NCI-H446 treated with DMSO at 0.1 percent for 48 hours (cell line): Measurements from ENCODE around the gene RBM8A.
"Not testable (repeated sequence)": the region's sequence is repeated elsewhere in the genome, so short reads cannot be mapped to it uniquely, and the experiment has no call there.

Experiments used
- DNase-seq: peaks from one replicate; lab custom pipeline; 2025; lab: John Stamatoyannopoulos, UW

Gene RBM8A

DNA sequence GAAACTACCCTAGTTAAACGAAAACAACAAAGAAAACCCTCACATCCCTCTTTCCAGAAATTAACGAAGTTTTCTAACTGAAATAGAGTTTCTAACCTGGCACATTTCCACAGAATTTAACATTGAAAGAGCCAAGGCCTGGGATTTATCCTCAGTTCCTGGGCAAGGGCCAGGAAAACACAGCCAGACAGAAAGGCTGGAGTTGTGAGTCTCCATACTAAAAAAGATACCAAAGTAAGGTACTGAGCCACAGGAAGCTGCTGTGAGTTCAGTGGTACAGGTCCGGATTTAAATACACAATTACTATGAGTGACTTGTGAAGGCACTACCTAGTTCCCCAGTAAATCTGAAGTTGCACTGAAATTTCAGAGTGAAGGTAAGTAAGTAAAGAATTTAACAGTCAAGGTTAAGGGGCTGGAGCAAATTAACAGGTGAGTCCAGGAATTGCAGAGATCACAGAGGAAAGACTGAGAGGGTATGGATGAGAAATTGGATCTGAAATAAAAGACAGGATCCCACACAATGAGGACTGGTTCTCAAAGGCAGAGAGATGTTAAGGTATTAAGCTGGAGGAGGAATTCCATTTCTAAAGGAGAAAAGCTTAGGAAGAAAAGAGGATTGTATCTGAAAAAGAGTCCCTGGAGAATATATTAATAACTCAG is 29.6 kb upstream of the RBM8A start:
- peak; percentile 21 for DNase-seq

DNA sequence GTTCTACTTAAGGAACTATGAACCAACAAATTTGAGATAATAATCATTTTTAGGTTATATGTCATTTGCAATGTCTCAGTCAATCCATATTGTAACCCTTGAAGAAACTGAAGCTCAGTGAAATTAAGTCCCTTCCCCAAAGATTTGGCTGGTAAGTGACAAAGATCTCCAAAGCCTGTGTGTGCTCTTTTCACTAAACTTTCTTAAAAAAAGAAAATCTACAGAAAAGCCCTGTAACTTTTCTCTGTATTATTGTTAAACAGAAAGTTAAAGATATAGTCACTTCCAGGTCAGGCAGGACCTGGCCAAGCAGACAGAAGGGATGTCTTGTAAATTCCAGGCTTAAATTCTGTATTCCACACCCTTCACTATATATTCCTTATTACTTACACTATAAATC is 29.1 kb upstream of the RBM8A start:
- no peak for DNase-seq

- peak; percentile 45 for DNase-seq
These were observed 28.2 kb upstream of the RBM8A start for GRCh38 chr1:145955436-145955835.

GRCh38 chr1:145953861-145954260 is 26.6 kb upstream of the RBM8A start:
- no peak for DNase-seq

- DNase-seq, result no peak
These were observed 25.6 kb upstream of the RBM8A start for GRCh38 chr1:145952903-145953302.

GRCh38 chr1:145951526-145951925 is 24.2 kb upstream of the RBM8A start:
- DNase-seq, result no peak

GRCh38 chr1:145949219-145949618 is 21.9 kb upstream of the RBM8A start:
- no peak for DNase-seq

- no peak for DNase-seq
These were observed 20.3 kb upstream of the RBM8A start for GRCh38 chr1:145947551-145947950.

DNA sequence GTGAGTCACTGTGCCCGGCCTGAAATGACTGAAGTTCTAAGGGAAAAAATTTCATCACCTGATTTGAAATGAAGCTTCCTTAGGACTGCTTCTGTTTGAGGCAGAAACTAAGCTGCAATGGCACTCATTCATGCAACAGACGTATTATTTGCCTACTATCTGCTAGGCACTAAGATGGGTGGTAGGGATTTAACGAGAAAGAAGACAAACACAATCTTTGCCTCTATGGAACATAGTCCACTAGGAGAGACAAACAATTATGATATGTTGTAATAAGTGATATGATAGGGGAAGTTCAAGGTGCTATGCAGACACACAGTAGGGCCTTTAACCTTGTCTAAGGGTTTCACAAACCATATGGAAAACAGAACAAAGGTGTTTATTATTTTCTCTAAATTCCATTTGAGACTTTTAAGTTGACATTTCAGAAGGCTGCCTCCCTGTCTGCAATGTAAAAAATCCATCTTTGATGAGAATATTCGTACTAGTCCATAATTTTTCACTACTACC is 19.2 kb upstream of the RBM8A start:
- no peak for DNase-seq

- DNase-seq, result no peak
These were observed 17.2 kb upstream of the RBM8A start for GRCh38 chr1:145944532-145944931.

- DNase-seq, result no peak
These were observed 15.6 kb upstream of the RBM8A start for GRCh38 chr1:145942871-145943270.

DNA sequence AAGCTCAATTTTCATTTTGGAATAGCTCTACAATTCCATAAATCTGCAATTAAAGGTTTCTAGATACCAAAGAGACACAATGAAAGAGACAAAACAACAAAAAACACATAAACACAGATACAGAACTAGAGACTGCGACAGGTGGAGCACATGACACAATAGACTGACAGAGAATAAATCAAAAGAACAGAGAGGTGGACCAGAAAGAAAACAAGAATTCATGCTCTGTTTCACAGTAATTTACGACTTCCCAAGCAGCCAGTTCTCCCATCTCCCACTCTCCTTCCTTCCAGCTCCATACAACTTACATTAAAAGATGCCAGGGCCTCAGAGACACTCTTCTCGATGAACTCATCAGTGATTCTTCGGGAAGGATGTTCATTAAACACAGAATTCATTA is 15.1 kb upstream of the RBM8A start:
- DNase-seq, result no peak

DNA sequence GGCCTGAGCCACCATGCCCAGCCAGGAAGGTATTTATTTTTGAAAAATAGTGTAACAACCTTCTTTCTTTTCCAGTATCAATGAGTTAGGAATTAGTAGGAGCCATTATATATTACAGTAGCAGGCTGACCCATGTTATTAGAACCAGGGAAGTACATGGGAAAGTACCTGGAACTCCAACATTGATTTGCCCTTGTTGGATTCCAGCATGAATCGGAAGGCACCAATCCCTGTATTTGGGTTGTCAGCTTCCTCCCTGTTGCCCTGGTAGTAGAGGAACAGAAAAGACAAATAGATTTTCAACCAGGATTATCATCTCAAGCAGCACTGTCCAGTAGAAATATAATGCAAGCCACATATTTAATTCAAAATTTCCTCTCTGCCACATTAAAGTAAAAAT is 10.2 kb upstream of the RBM8A start:
- no peak for DNase-seq

DNA sequence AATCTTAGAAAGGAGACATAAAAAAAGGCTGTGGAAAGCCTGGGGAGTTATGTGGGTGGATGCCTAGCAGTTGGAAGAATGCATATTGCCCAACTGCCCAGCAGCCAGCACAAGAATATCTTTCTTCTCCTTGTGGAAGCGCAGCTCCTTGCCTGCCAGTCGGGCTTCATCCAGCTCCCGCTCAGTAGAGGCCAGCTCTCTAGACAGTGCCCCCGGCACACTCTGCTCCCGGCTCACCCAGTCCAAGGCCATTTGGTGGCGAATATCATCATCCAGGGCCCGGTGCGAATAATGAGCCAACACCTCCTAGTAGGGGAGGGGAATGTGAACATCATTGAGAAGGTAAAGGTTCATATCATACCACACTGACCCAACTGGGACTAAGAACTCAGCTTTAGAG is 9.0 kb upstream of the RBM8A start:
- DNase-seq, result no peak

DNA sequence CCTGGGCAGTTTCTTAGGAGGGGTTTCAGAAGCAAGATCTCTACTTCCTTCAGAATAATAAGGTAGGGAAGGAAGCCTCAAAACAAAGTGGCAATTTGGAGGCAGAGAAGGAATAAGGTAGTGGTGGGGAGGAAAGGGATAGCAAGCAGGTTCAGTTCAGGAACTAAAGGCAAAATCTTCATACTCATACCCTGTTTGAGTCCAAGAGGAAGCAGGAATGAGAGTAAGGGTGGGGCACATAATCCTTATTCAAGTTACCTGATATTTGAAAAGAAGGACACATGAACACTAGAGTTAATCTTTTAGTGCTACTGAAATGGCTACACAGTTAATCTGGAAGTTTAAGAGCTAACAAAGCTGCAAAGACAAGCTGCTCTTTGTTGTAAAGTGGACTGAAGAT is 8.4 kb upstream of the RBM8A start:
- no peak for DNase-seq

DNA sequence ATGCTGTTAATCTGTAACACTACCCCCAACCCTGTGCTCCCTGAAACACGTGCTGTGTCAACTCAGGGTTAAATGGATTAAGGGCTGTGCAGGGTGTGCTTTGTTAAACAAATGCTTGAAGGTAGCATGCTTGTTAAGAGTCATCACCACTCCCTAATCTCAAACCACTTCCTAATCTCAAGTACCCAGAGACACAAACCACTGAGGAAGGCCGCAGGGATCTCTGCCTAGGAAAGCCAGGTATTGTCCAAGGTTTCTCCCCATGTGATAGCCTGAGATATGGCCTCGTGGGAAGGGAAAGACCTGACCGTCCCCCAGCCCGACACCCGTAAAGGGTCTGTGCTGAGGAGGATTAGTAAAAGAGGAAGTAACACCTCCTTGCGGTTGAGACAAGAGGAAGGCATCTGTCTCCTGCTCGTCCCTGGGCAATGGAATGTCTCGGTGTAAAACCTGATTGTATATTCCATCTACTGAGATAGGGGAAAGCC is 5.3 kb upstream of the RBM8A start:
- not testable (repeated sequence) for DNase-seq

DNA sequence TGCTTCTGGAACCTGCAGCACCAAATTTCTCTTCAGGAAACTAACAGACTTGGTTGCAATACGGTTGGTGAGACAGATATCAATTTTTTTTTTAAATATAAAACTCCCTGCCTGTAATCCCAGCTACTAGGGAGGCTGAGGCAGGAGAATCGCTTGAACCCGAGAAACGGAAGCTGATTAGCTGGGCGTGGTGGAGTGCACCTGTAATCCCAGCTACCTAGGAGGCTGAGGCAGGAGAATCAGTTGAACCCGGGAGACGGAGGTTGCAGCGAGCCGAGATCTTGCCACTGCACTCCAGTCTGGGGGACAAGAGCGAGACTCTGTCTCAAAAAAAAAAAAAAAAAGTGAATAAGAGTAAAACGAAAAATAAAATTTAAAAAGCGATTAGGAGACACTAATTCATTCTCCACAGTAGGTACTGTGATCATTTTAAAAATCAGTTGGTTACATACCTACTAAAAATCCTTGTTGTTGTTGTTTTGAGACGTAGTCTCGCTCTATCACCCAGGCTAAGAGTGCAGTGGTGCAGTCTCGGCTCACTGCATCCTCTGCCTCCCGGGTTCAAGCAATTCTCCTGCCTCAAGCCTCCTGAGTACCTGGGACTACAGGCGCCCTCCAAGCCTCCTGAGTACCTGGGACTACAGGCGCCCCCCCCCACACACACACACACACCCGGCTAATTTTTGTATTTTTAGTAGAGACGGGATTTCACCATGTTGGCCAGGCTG is 796 bp upstream of the RBM8A start:
- DNase-seq, result no peak

- DNase-seq, result no peak
These were observed 610 bp downstream of the RBM8A start for GRCh38 chr1:145926686-145927062.

DNA sequence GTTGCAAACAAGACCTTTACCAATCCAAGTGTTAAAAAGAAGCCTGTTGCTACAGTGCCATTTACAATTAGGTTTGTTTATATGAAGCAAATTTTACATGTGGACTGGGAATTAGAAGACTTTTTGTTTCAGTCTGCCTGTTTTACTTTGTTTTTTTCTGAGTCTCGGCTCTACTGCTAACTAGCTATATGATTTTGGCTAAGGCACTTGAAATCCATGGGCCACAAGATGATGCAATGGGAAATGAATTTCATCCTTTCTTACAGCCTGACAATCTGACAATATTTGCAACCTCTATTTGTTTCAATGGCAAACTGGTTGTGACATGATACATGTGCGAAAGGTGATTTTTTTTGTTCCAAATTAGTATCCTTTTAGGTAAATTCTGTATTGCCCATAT is 5.0 kb downstream of the RBM8A start:
- DNase-seq, result no peak

- DNase-seq, result not testable (repeated sequence)
These were observed 7.0 kb downstream of the RBM8A start for GRCh38 chr1:145920297-145920696.

DNA sequence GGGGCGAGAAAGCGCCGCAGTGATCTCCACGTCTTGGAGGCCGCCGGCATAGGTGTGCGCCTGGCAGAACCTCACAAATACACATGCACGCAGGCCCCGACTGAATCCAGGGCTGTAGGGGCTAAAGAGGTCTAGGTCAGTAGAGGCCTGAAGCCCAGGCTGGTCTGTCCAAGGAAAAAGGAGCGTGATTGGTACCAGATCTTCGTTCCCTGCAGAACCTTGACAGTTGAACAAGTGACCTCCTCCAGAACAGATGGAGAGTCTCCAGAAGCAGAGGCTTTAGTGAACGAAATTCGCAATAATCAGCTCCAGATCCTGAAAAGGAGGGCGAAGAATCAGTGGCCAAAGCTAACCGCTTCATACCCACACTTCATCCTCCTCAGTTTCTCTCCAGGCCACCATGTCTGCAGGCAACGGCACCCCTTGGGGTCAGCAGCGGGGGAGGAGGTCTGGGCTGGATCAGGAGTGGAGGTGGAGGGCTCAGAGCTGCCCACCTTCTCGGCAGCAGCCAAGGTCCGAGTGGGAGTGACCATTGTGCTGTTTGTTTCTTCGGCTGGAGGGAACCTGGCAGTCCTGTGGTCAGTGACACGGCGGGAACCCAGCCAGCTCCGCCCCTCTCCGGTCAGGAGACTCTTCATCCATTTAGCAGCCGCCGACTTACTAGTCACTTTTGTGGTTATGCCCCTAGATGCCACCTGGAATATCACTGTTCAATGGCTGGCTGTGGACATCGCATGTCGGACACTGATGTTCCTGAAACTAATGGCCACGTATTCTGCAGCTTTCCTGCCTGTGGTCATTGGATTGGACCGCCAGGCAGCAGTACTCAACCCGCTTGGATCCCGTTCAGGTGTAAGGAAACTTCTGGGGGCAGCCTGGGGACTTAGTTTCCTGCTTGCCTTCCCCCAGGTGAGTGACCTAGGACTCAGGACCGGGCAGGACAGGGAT is 8.0 kb downstream of the RBM8A start:
- DNase-seq, result no peak
